HepG2 (cell line): ENCODE measurements around the gene IL1R1. TPM values are rescaled to one million over a fixed set of nuclear protein-coding genes. Genes with fewer than 3 reads are reported as not detected.

Experiments used
- ATAC-seq: fragments of 200-7000 bp; cut with Tn5 transposase; 3 replicates; pipeline ENCODE4 v1.9.1; 2020; ENCODE audit warnings: mild to moderate bottlenecking, moderate library complexity
- BruUV-seq: library from RNA; stranded (reverse); fragments of 400-500 nt; replicated peaks from 2 replicates; lab custom pipeline; 2021; lab: Mats Ljungman, UMichigan
- CTCF ChIA-PET: fragments of 300-600 bp; formaldehyde crosslinking; extraction: SDS; loops from one replicate; lab custom pipeline; 2021; ENCODE audit warnings: low total read pairs, inconsistent platforms, low intra/inter-chr PET ratio; lab: Yijun Ruan, JAX
- POLR2A ChIA-PET: fragments of 350-600 bp; sonication (Branson Sonifier 250); formaldehyde crosslinking; loops from one replicate; lab custom pipeline; 2020; ENCODE audit warnings: antibody characterized with exemption, inconsistent platforms; lab: Yijun Ruan, JAX
- DNase-seq: peaks from one replicate; pipeline ENCODE4 v3.0.0-alpha.2; 2015; ENCODE audit warnings: low spot score
- FAIRE-seq: peaks from 3 replicates; lab custom pipeline; 2011; peaks lifted over from hg19 to GRCh38; lab: Jason Lieb, UNC
- H2AFZ ChIP-seq: one replicate; pipeline ENCODE4 v1.6.1; 2011; ENCODE audit warnings: low read length, inconsistent platforms
- H3K27ac ChIP-seq: fragments of 300-600 bp; 3 replicates; pipeline ENCODE4 v1.8.0; 2011; ENCODE audit warnings: mixed run types, mild to moderate bottlenecking, mixed read lengths, low read length, inconsistent platforms; ENCODE audit not compliant: insufficient read depth; ENCODE audit errors: extremely low read length
- H3K27me3 ChIP-seq, 2 experiments: fragments of 200-600 bp in 1 of 2; 2 replicates in 1 of 2; 3 replicates in 1 of 2; pipeline versions ENCODE4 v1.6.0 to v1.8.0; 2011; ENCODE audit warnings: low read length in 2 of 2, mild to moderate bottlenecking in 2 of 2, moderate library complexity in 2 of 2, inconsistent platforms in 1 of 2; ENCODE audit not compliant: insufficient read depth in 2 of 2, control insufficient read depth in 1 of 2
- H3K36me3 ChIP-seq, 2 experiments: fragments of 200-600 bp in 1 of 2; replicated peaks in 1 of 2; 2 replicates in 1 of 2; 3 replicates in 1 of 2; pipeline versions ENCODE4 v1.5.1 to v1.8.0; 2011; ENCODE audit warnings: low read length in 2 of 2, inconsistent platforms in 1 of 2; ENCODE audit not compliant: insufficient read depth in 2 of 2, control insufficient read depth in 1 of 2
- H3K4me1 ChIP-seq: 2 replicates; pipeline ENCODE4 v1.5.1; 2012; ENCODE audit warnings: low read length, inconsistent platforms; ENCODE audit not compliant: insufficient read depth
- H3K4me2 ChIP-seq: 2 replicates; pipeline ENCODE4 v1.6.0; 2011; ENCODE audit warnings: low read depth, low read length, inconsistent platforms
- H3K4me3 ChIP-seq, 3 experiments: fragments of 200-600 bp in 1 of 3; sonication (generic), shearing (Covaris generic) in 1 of 3; replicated peaks in 1 of 3; 2 replicates each; pipeline ENCODE4 v1.5.1; 2011 to 2016; ENCODE audit warnings: low read length in 3 of 3, inconsistent platforms in 2 of 3, low read depth in 2 of 3, mild to moderate bottlenecking in 2 of 3, control low read depth in 1 of 3, mixed read lengths in 1 of 3; ENCODE audit not compliant: insufficient read depth in 1 of 3
- H3K79me2 ChIP-seq: one replicate; pipeline ENCODE4 v1.6.1; 2011; ENCODE audit warnings: low read length, inconsistent platforms; ENCODE audit not compliant: insufficient read depth
- H3K9ac ChIP-seq: 2 replicates; pipeline ENCODE4 v1.6.0; 2011; ENCODE audit warnings: mild to moderate bottlenecking, low read depth, low read length, inconsistent platforms; ENCODE audit not compliant: insufficient read depth
- H3K9me3 ChIP-seq: 2 replicates; pipeline ENCODE4 v1.5.1; 2012; ENCODE audit warnings: mild to moderate bottlenecking, low read length
- H4K20me1 ChIP-seq: 2 replicates; pipeline ENCODE4 v1.6.0; 2011; ENCODE audit warnings: inconsistent platforms, mild to moderate bottlenecking, low read length, moderate library complexity; ENCODE audit not compliant: insufficient read depth
- CEBPB ChIP-seq: IDR thresholded peaks from 2 replicates; pipeline ENCODE4 v1.6.1; 2011; ENCODE audit warnings: low read depth, low read length, improper control_type of control experiment, borderline replicate concordance
- CEBPG ChIP-seq: IDR thresholded peaks from 2 replicates; pipeline ENCODE4 v1.6.1; 2016
- FOXO4 ChIP-seq: sonication (generic); formaldehyde crosslinking; conservative IDR thresholded peaks from 2 replicates; pipeline ENCODE4 v1.8.1; 2023; ENCODE audit warnings: missing genetic modification reagents
- IKZF4 ChIP-seq: sonication (generic); formaldehyde crosslinking; IDR thresholded peaks from 2 replicates; pipeline ENCODE4 v1.5.1; 2020; ENCODE audit warnings: borderline replicate concordance, mild to moderate bottlenecking, low read depth, missing genetic modification reagents; ENCODE audit errors: not compliant biosample characterization
- POLR2A ChIP-seq, 2 experiments: IDR thresholded peaks; 2 replicates each; pipeline ENCODE4 v1.6.1; 2011; ENCODE audit warnings: low read depth in 2 of 2, low read length in 2 of 2, mild to moderate bottlenecking in 1 of 2, moderate library complexity in 1 of 2; ENCODE audit not compliant: insufficient read depth in 1 of 2
- TFDP2 ChIP-seq: sonication (generic); formaldehyde crosslinking; IDR thresholded peaks from 2 replicates; pipeline ENCODE4 v1.4.0; 2020; ENCODE audit warnings: missing genetic modification reagents
- ZNF276 ChIP-seq: sonication (generic); formaldehyde crosslinking; IDR thresholded peaks from 2 replicates; pipeline ENCODE4 v1.4.0; 2020; ENCODE audit warnings: mild to moderate bottlenecking, low read depth, missing genetic modification reagents
- ZNF646 ChIP-seq: sonication (generic); formaldehyde crosslinking; IDR thresholded peaks from 2 replicates; pipeline ENCODE4 v1.9.0; 2021; ENCODE audit warnings: mild to moderate bottlenecking, missing genetic modification reagents
- ZNF678 ChIP-seq: sonication (generic); formaldehyde crosslinking; IDR thresholded peaks from 2 replicates; pipeline ENCODE4 v1.4.0; 2020; ENCODE audit warnings: mild to moderate bottlenecking, missing genetic modification reagents
- ZNF746 ChIP-seq: sonication (generic); formaldehyde crosslinking; IDR thresholded peaks from 2 replicates; pipeline ENCODE4 v1.8.0; 2022; ENCODE audit warnings: mild to moderate bottlenecking, missing genetic modification reagents
- WGBS: methylation state at CpG from one replicate; pipeline ENCODE4 v1.1.6; 2017; ENCODE audit warnings: low lambda C conversion rate; 5-methylcytosine and 5-hydroxymethylcytosine counted together
- in situ Hi-C: cut with HindIII; loops from 2 replicates; pipeline ENCODE4 v1.10.0; 2017; ENCODE audit warnings: low pct_unique_long_range_greater_than_20kb; ENCODE audit not compliant: extremely low pct_ligation_motif_present
- intact Hi-C: fragments of 100-400 bp; cut with micrococcal nuclease; formaldehyde crosslinking; loops from one replicate; pipeline ENCODE4 v1.10.0; 2022; ENCODE audit not compliant: unreplicated experiment
- polyA plus RNA-seq, 8 experiments: library from polyadenylated mRNA; depleted of rRNA in 3 of 8; stranded (reverse) in 7 of 8; unstranded in 1 of 8; fragments of >200 nt; fragmentation: Illumina TruSeq in 4 of 8; extraction: Trizol in 4 of 8; gene quantifications; 2 replicates each; pipeline versions ENCODE4 v1.2.1 to v1.2.3, GENCODE V29; 2011 to 2016; ENCODE audit warnings: low read depth in 4 of 8, missing spikeins in 1 of 8, mixed read lengths in 1 of 8; ENCODE audit not compliant: insufficient read depth in 1 of 8
- total RNA-seq, 5 experiments: library from RNA; depleted of rRNA; stranded (reverse); fragments of >200 nt; fragmentation: Illumina TruSeq; extraction: Trizol; gene quantifications; 2 replicates each; pipeline ENCODE4 v1.2.3, GENCODE V29; 2016; ENCODE audit warnings: low read depth in 1 of 5

IL1R1 gene
- total and polyA plus RNA-seq, 2 of the 13 experiments (the other 11 are each of a cell fraction or from before 2014, with no cell fraction given): 38.0 to 93.1 TPM

- WGBS: 96% methylated on average over 2 of the region's 2 CpGs
- no peak for TF ChIP-seq ZNF276 (CRISPR knock-in tag)
- TF ChIP-seq CEBPG (CRISPR knock-in tag): 0 out of 2 replicates have a peak, but pooled peaks have one; percentile 16
- no peak for TF ChIP-seq IKZF4
- TF ChIP-seq TFDP2 (CRISPR knock-in tag): no peak
- TF ChIP-seq ZNF678 (CRISPR knock-in tag): no peak
- no peak for TF ChIP-seq ZNF646
- TF ChIP-seq CEBPB: peak; percentile 56; the same call in 1 of the 2 replicates
- TF ChIP-seq ZNF746 (CRISPR knock-in tag): no peak
- no peak for TF ChIP-seq POLR2A (IDR thresholded peaks at IDR 0.05; ENCODE audit: insufficient read depth in 1 of 2, low read depth in 2 of 2, low read length in 2 of 2)
- no peak for TF ChIP-seq FOXO4 (CRISPR knock-in tag)
Measured at GRCh38 chr2:102140377-102140776, 2.2 kb upstream of the IL1R1 start.

More at GRCh38 chr2:102140377-102140776, 2.2 kb upstream of the IL1R1 start:
- CTCF ChIA-PET: no interaction called here
- Histone ChIP-seq H3K9ac (no peak overlapping the region), H3K4me3 (no peak overlapping the region), H4K20me1 (no peaks in the 10 kb centered on the region), H3K79me2 (peaks cover 35% of the 10 kb centered on the region), H3K4me1 (peaks cover 45% of the 10 kb centered on the region), H3K27me3 (no peaks in the 10 kb centered on the region; a peak in 1 of 5 replicates), H3K36me3 (peaks cover 3 to 9% of the 10 kb centered on the region in 2 experiments; a peak in 4 of 5 replicates), H3K27ac (no peak overlapping the region), H2AFZ (no peak overlapping the region), H3K4me2 (no peak overlapping the region), H3K9me3 (peaks cover under 1% of the 10 kb centered on the region; the same call in 1 of the 2 replicates)
- DNase-seq: no peak
- in situ Hi-C loops: no loop called here
- no peak for ATAC-seq
- no TSS peak for BruUV-seq
- FAIRE-seq: no peak
- intact Hi-C loops: loop anchor here (5.0 kb wide), 1 partner anchor 33 kb away; no protein-coding TSS in a partner anchor
- POLR2A ChIA-PET: interaction anchor here (0.9 to 4.7 kb wide), 2 partner anchors 31 kb away, joined by 3 to 67 read pairs; no protein-coding TSS in a partner anchor
